IMR-90 (cell line): ENCODE results near the gene GKN1. TPM values are rescaled to one million over a fixed set of nuclear protein-coding genes. Genes with fewer than 3 reads are reported as not detected.

Experiments used
- ATAC-seq: fragments of 200-7000 bp; cut with Tn5 transposase; 2 replicates; pipeline ENCODE4 v1.9.1; 2020; ENCODE audit warnings: low read depth, mild to moderate bottlenecking, moderate library complexity
- BruUV-seq: library from RNA; stranded (reverse); fragments of 400-500 nt; replicated peaks from 2 replicates; lab custom pipeline; 2021; lab: Mats Ljungman, UMichigan
- CTCF ChIA-PET: fragments of 300-600 bp; formaldehyde crosslinking; extraction: SDS; loops from one replicate; lab custom pipeline; 2021; ENCODE audit warnings: antibody characterized with exemption; lab: Yijun Ruan, JAX
- POLR2A ChIA-PET: fragments of 300-600 bp; sonication (Branson Sonifier 250); formaldehyde crosslinking; loops from one replicate; lab custom pipeline; 2022; ENCODE audit warnings: antibody characterized with exemption; ENCODE audit not compliant: unreplicated experiment; lab: Charles Lee
- DNase-seq: peaks from one replicate; pipeline ENCODE4 v3.0.0; 2013
- H2AFZ ChIP-seq: replicated peaks from 2 replicates; pipeline ENCODE3; 2013; ENCODE audit warnings: low read length, mild to moderate bottlenecking; ENCODE audit not compliant: poor library complexity
- H2AK5ac ChIP-seq: 2 replicates; pipeline ENCODE4 v1.6.1; 2013; ENCODE audit warnings: low read depth, low read length, inconsistent platforms
- H2AK9ac ChIP-seq: replicated peaks from 2 replicates; pipeline ENCODE3; 2013; ENCODE audit warnings: mild to moderate bottlenecking, low read depth, low read length, moderate library complexity; ENCODE audit not compliant: poor library complexity
- H2BK120ac ChIP-seq: 2 replicates; pipeline ENCODE4 v1.6.1; 2013; ENCODE audit warnings: low read depth, low read length, inconsistent platforms
- H2BK15ac ChIP-seq: 3 replicates; pipeline ENCODE4 v1.6.1; 2013; ENCODE audit warnings: low read depth, low read length, inconsistent platforms
- H2BK20ac ChIP-seq: 2 replicates; pipeline ENCODE4 v1.6.1; 2013; ENCODE audit warnings: low read depth, mild to moderate bottlenecking, inconsistent platforms, low read length, moderate library complexity
- H2BK5ac ChIP-seq: 2 replicates; pipeline ENCODE4 v1.6.1; 2013; ENCODE audit warnings: mild to moderate bottlenecking, low read depth, low read length, inconsistent platforms; ENCODE audit not compliant: poor library complexity, severe bottlenecking
- H3K14ac ChIP-seq: replicated peaks from 2 replicates; pipeline ENCODE4 v1.6.1; 2013; ENCODE audit warnings: low read depth, low read length, inconsistent platforms
- H3K18ac ChIP-seq: 2 replicates; pipeline ENCODE4 v1.6.1; 2013; ENCODE audit warnings: low read depth, low read length, control low read depth
- H3K23ac ChIP-seq: 2 replicates; pipeline ENCODE4 v1.6.1; 2013; ENCODE audit warnings: low read depth, low read length, inconsistent platforms
- H3K27ac ChIP-seq: 2 replicates; pipeline ENCODE4 v1.5.1; 2013; ENCODE audit warnings: mild to moderate bottlenecking, control low read depth, low read length; ENCODE audit not compliant: insufficient read depth
- H3K27me3 ChIP-seq: 2 replicates; pipeline ENCODE4 v1.6.1; 2013; ENCODE audit warnings: low read length; ENCODE audit not compliant: control insufficient read depth, insufficient read depth
- H3K36me3 ChIP-seq: 2 replicates; pipeline ENCODE4 v1.6.1; 2013; ENCODE audit warnings: low read length, mixed read lengths; ENCODE audit not compliant: control insufficient read depth, insufficient read depth
- H3K4ac ChIP-seq: 2 replicates; pipeline ENCODE4 v1.6.1; 2013; ENCODE audit warnings: low read depth, low read length, inconsistent platforms
- H3K4me1 ChIP-seq: 2 replicates; pipeline ENCODE4 v1.6.1; 2013; ENCODE audit warnings: low read length, mixed read lengths; ENCODE audit not compliant: control insufficient read depth, insufficient read depth
- H3K4me2 ChIP-seq: 2 replicates; pipeline ENCODE4 v1.6.1; 2013; ENCODE audit warnings: low read depth, mild to moderate bottlenecking, control low read depth, low read length, moderate library complexity
- H3K4me3 ChIP-seq: 2 replicates; pipeline ENCODE4 v1.5.1; 2013; ENCODE audit warnings: low read depth, mild to moderate bottlenecking, control low read depth, low read length, moderate library complexity; ENCODE audit not compliant: insufficient read depth
- H3K56ac ChIP-seq: 2 replicates; pipeline ENCODE4 v1.6.1; 2013; ENCODE audit warnings: low read length, inconsistent platforms; ENCODE audit not compliant: insufficient read depth; ENCODE audit errors: extremely low read depth
- H3K79me1 ChIP-seq, 2 experiments: 2 replicates each; pipeline ENCODE4 v1.6.1; 2013; ENCODE audit warnings: low read length in 2 of 2, inconsistent platforms in 1 of 2, low read depth in 1 of 2
- H3K9ac ChIP-seq: 2 replicates; pipeline ENCODE4 v1.6.1; 2013; ENCODE audit warnings: low read depth, low read length, control low read depth
- H3K9me1 ChIP-seq: 2 replicates; pipeline ENCODE4 v1.6.1; 2013; ENCODE audit warnings: low read length, inconsistent platforms; ENCODE audit not compliant: insufficient read depth
- H3K9me3 ChIP-seq: 2 replicates; pipeline ENCODE4 v1.6.1; 2013; ENCODE audit warnings: low read length; ENCODE audit not compliant: control insufficient read depth, insufficient read depth
- H4K20me1 ChIP-seq: 2 replicates; pipeline ENCODE4 v1.6.1; 2013; ENCODE audit warnings: low read length, inconsistent platforms; ENCODE audit not compliant: insufficient read depth
- H4K5ac ChIP-seq: 2 replicates; pipeline ENCODE4 v1.6.1; 2013; ENCODE audit warnings: mild to moderate bottlenecking, low read depth, low read length, control low read depth
- H4K8ac ChIP-seq, 2 experiments: 2 replicates each; pipeline ENCODE4 v1.6.1; 2013; ENCODE audit warnings: low read depth in 2 of 2, low read length in 2 of 2, control low read depth in 1 of 2, inconsistent platforms in 1 of 2
- H4K91ac ChIP-seq: 2 replicates; pipeline ENCODE4 v1.6.1; 2013; ENCODE audit warnings: low read depth, low read length, inconsistent platforms; ENCODE audit not compliant: insufficient read depth
- CTCF ChIP-seq: conservative IDR thresholded peaks from 2 replicates; pipeline ENCODE4 v1.5.1; 2012; ENCODE audit warnings: mild to moderate bottlenecking, low read depth, low read length, improper control_type of control experiment
- ELK1 ChIP-seq: fragments of 150-350 bp; IDR thresholded peaks from 2 replicates; pipeline ENCODE4 v1.6.1; 2016; ENCODE audit warnings: low read depth, mild to moderate bottlenecking, low read length, moderate library complexity, borderline replicate concordance
- MAFK ChIP-seq: IDR thresholded peaks from 2 replicates; pipeline ENCODE4 v1.6.1; 2012; ENCODE audit warnings: low read depth, low read length, improper control_type of control experiment
- MXI1 ChIP-seq: IDR thresholded peaks from 2 replicates; pipeline ENCODE4 v1.6.1; 2012; ENCODE audit warnings: low read depth, mild to moderate bottlenecking, low read length, moderate library complexity, borderline replicate concordance
- NFE2L2 ChIP-seq: fragments of 150-350 bp; IDR thresholded peaks from 2 replicates; pipeline ENCODE4 v1.6.1; 2016; ENCODE audit warnings: low read depth, mild to moderate bottlenecking, low read length
- RAD21 ChIP-seq: IDR thresholded peaks from 2 replicates; pipeline ENCODE4 v1.6.1; 2012; ENCODE audit warnings: low read length, improper control_type of control experiment
- RCOR1 ChIP-seq: IDR thresholded peaks from 2 replicates; pipeline ENCODE4 v1.6.1; 2012; ENCODE audit warnings: mild to moderate bottlenecking, low read length, improper control_type of control experiment; ENCODE audit not compliant: insufficient replicate concordance
- RFX5 ChIP-seq: IDR thresholded peaks from 2 replicates; pipeline ENCODE4 v1.8.0; 2012; ENCODE audit warnings: low read depth, mild to moderate bottlenecking, low read length, moderate library complexity
- SMC3 ChIP-seq: fragments of 150-350 bp; IDR thresholded peaks from 2 replicates; pipeline ENCODE4 v1.6.1; 2016; ENCODE audit warnings: low read depth, mild to moderate bottlenecking, antibody characterized with exemption, low read length, moderate library complexity
- WGBS, 2 experiments: methylation state at CpG; one replicate each; pipeline versions ENCODE4 v1.1.5 to v1.1.7; 2013; ENCODE audit warnings: missing lambda C conversion rate in 2 of 2; ENCODE audit not compliant: insufficient read length in 1 of 2; ENCODE audit errors: extremely low coverage in 2 of 2; 5-methylcytosine and 5-hydroxymethylcytosine counted together
- dilution Hi-C: fragments of 300-500 bp; cut with HindIII; formaldehyde crosslinking; loops from one replicate; pipeline ENCODE4 v1.14.3; 2018; ENCODE audit warnings: low sequenced_read_pairs; ENCODE audit not compliant: unreplicated experiment
- in situ Hi-C: fragments of 300-500 bp; cut with MboI; formaldehyde crosslinking; loops from 3 replicates; pipeline ENCODE4 v1.14.3; 2019; ENCODE audit warnings: low sequenced_read_pairs, inconsistent platforms, mixed read lengths
- intact Hi-C: fragments of 100-400 bp; cut with micrococcal nuclease; formaldehyde crosslinking; loops from 2 replicates; pipeline ENCODE4 v1.10.0; 2022
- polyA plus RNA-seq, 3 experiments: library from polyadenylated mRNA; depleted of rRNA; stranded (reverse); fragments of >200 nt; gene quantifications; 2 replicates each; pipeline ENCODE4 v1.2.3, GENCODE V29; 2012; ENCODE audit warnings: low replicate concordance in 1 of 3
- total RNA-seq: library from RNA; depleted of rRNA; stranded (reverse); fragments of >200 nt; gene quantifications from 2 replicates; pipeline ENCODE4 v1.2.3, GENCODE V29; 2012

The GKN1 gene
- total and polyA plus RNA-seq, 2 of the 4 experiments (the other 2 are of a cell fraction) = not detected

GRCh38 chr2:68961380-68961779 is 13.1 kb upstream of the GKN1 start:
- in situ Hi-C loops (no loop called here), dilution Hi-C loops (no loop called here), intact Hi-C loops (no loop called here)
- Histone ChIP-seq H3K4me3 (no peak overlapping the region), H2BK120ac (no peak overlapping the region), H2AK5ac (no peak overlapping the region), H3K27me3 (no peaks in the 10 kb centered on the region), H3K4me2 (no peak overlapping the region), H3K18ac (no peak overlapping the region), H2BK20ac (no peak overlapping the region), H3K14ac (no peak overlapping the region), H2BK15ac (no peak overlapping the region), H4K8ac (no peak overlapping the region), H4K20me1 (no peaks in the 10 kb centered on the region), H3K36me3 (no peaks in the 10 kb centered on the region), H3K27ac (no peak overlapping the region), H2BK5ac (no peak overlapping the region), H3K79me1 (no peaks in the 10 kb centered on the region), H4K91ac (no peak overlapping the region), H3K9me1 (peaks cover 3% of the 10 kb centered on the region; the same call in 1 of the 2 replicates), H3K4me1 (no peaks in the 10 kb centered on the region), H3K23ac (0 out of 2 replicates have a peak overlapping the region, but pooled peaks have one; percentile 11), H3K56ac (no peak overlapping the region), H3K9me3 (no peaks in the 10 kb centered on the region), H3K4ac (no peak overlapping the region), H3K9ac (no peak overlapping the region), H2AFZ (peak overlapping the region; percentile 53), H4K5ac (no peak overlapping the region), H2AK9ac (no peak overlapping the region)
- no TSS peak for BruUV-seq
- ChIA-PET CTCF (no interaction called here), POLR2A (interaction anchor here (0.7 kb wide), 1 partner anchor 734 kb away, joined by 4 read pairs; no protein-coding TSS in a partner anchor)
- ATAC-seq = no peak
- WGBS, 2 experiments = no CpG with 5 or more reads among the region's 4 CpGs
- DNase-seq = no peak
- TF ChIP-seq CTCF = no peak
- no peak for TF ChIP-seq RAD21
- no peak for TF ChIP-seq ELK1
- no peak for TF ChIP-seq RFX5
- no peak for TF ChIP-seq NFE2L2
- no peak for TF ChIP-seq SMC3
- no peak for TF ChIP-seq MXI1
- no peak for TF ChIP-seq MAFK
- TF ChIP-seq RCOR1 = no peak
